Astrocyte (in vitro differentiated cells and primary cell): ENCODE results near the gene PFDN2. TPM values are rescaled to one million over a fixed set of nuclear protein-coding genes. Genes with fewer than 3 reads are reported as not detected.

Source experiments
- DNase-seq: peaks from one replicate; pipeline ENCODE4 v3.0.0-alpha.2; 2010; ENCODE audit warnings: low read depth
- FAIRE-seq: peaks from 2 replicates; lab custom pipeline; 2011; peaks lifted over from hg19 to GRCh38; lab: Jason Lieb, UNC
- H2AFZ ChIP-seq: 2 replicates; pipeline ENCODE4 v1.6.0; 2012; ENCODE audit warnings: low read depth, low read length, inconsistent platforms
- H3K27ac ChIP-seq: 2 replicates; pipeline ENCODE4 v1.5.1; 2011; ENCODE audit warnings: low read depth, low read length, inconsistent platforms
- H3K27me3 ChIP-seq: 2 replicates; pipeline ENCODE4 v1.6.0; 2011; ENCODE audit warnings: low read length, inconsistent platforms; ENCODE audit not compliant: insufficient read depth
- H3K36me3 ChIP-seq: 2 replicates; pipeline ENCODE4 v1.5.1; 2011; ENCODE audit warnings: low read length, inconsistent platforms; ENCODE audit not compliant: insufficient read depth
- H3K4me1 ChIP-seq: 2 replicates; pipeline ENCODE4 v1.5.1; 2011; ENCODE audit warnings: low read length, inconsistent platforms; ENCODE audit not compliant: insufficient read depth
- H3K4me2 ChIP-seq: 2 replicates; pipeline ENCODE4 v1.6.0; 2012; ENCODE audit warnings: low read length, inconsistent platforms
- H3K4me3 ChIP-seq: 2 replicates; pipeline ENCODE4 v1.5.1; 2011; ENCODE audit warnings: low read depth, mild to moderate bottlenecking, low read length, inconsistent platforms; ENCODE audit not compliant: insufficient read depth
- H3K79me2 ChIP-seq: 2 replicates; pipeline ENCODE4 v1.6.0; 2012; ENCODE audit warnings: mild to moderate bottlenecking, low read length, inconsistent platforms; ENCODE audit not compliant: insufficient read depth
- H3K9ac ChIP-seq: 2 replicates; pipeline ENCODE4 v1.6.0; 2012; ENCODE audit warnings: mild to moderate bottlenecking, low read length, inconsistent platforms
- H3K9me3 ChIP-seq: 2 replicates; pipeline ENCODE4 v1.5.1; 2012; ENCODE audit warnings: low read depth, mild to moderate bottlenecking, low read length, inconsistent platforms; ENCODE audit not compliant: insufficient read depth
- H4K20me1 ChIP-seq: 2 replicates; pipeline ENCODE4 v1.6.0; 2012; ENCODE audit warnings: low read length, inconsistent platforms; ENCODE audit not compliant: insufficient read depth
- H3K27ac Mint-ChIP-seq: one replicate; pipeline ENCODE4 v1.8.0; 2021; ENCODE audit warnings: mild to moderate bottlenecking, mixed read lengths; ENCODE audit not compliant: unreplicated experiment
- H3K27me3 Mint-ChIP-seq: one replicate; pipeline ENCODE4 v1.8.0; 2021; ENCODE audit warnings: low read depth, mixed read lengths; ENCODE audit not compliant: unreplicated experiment
- H3K36me3 Mint-ChIP-seq: one replicate; pipeline ENCODE4 v1.8.0; 2021; ENCODE audit warnings: low read depth, mixed read lengths; ENCODE audit not compliant: unreplicated experiment
- H3K4me1 Mint-ChIP-seq: one replicate; pipeline ENCODE4 v1.8.0; 2021; ENCODE audit warnings: low read depth, mixed read lengths; ENCODE audit not compliant: unreplicated experiment
- H3K4me3 Mint-ChIP-seq: one replicate; pipeline ENCODE4 v1.8.0; 2021; ENCODE audit warnings: mild to moderate bottlenecking, moderate library complexity, mixed read lengths; ENCODE audit not compliant: unreplicated experiment
- H3K9me3 Mint-ChIP-seq: one replicate; pipeline ENCODE4 v1.8.0; 2021; ENCODE audit warnings: mild to moderate bottlenecking, mixed read lengths; ENCODE audit not compliant: unreplicated experiment
- EZH2 ChIP-seq: IDR thresholded peaks from 2 replicates; pipeline ENCODE4 v1.6.1; 2012; ENCODE audit warnings: mild to moderate bottlenecking, low read length, inconsistent platforms; ENCODE audit not compliant: insufficient read depth
- total RNA-seq: library from RNA; stranded (reverse); gene quantifications from 2 replicates; pipeline ENCODE4 v1.2.1, GENCODE V29; 2021
- TF ChIP-seq, protein P1 (sequence below): IDR thresholded peaks from 2 replicates; pipeline ENCODE4 v1.5.1; 2011; ENCODE audit warnings: low read depth, mild to moderate bottlenecking, inconsistent platforms, low read length, moderate library complexity; ENCODE audit not compliant: insufficient read depth

PFDN2 gene
- total RNA-seq, 1 donor from 2014 or later: 111 TPM

DNA sequence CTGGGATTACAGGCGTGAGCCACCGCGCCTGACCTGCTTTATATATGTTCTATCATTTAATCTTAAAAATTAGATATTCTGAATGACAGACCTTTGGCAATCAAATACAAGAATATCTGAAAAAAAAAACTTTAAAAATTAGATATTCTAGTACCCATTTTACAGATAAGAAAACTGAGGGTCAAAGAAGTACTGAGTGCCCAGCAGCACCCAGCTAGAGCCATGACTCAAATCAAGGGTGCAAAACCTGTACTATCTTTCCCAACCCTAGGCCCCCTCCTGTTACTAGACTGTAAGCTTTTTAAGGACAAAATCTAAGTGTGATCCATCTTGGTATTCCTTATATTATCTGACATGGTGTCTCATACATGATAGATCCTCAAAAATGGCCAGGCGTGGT is 56.4 kb downstream of the PFDN2 start:
- Mint-ChIP-seq H3K4me3 (no peak overlapping the region), H3K27ac (no peak overlapping the region), H3K9me3 (no peaks in the 10 kb centered on the region), H3K27me3 (peaks cover 11% of the 10 kb centered on the region), H3K36me3 (no peaks in the 10 kb centered on the region), H3K4me1 (no peaks in the 10 kb centered on the region)
- Histone ChIP-seq H4K20me1 (no peaks in the 10 kb centered on the region), H2AFZ (no peak overlapping the region), H3K9ac (no peak overlapping the region), H3K4me2 (no peak overlapping the region), H3K4me3 (no peak overlapping the region), H3K79me2 (no peaks in the 10 kb centered on the region), H3K9me3 (no peaks in the 10 kb centered on the region), H3K27me3 (no peaks in the 10 kb centered on the region), H3K36me3 (no peaks in the 10 kb centered on the region), H3K27ac (no peak overlapping the region), H3K4me1 (no peaks in the 10 kb centered on the region)
- TF ChIP-seq, protein P1, sequence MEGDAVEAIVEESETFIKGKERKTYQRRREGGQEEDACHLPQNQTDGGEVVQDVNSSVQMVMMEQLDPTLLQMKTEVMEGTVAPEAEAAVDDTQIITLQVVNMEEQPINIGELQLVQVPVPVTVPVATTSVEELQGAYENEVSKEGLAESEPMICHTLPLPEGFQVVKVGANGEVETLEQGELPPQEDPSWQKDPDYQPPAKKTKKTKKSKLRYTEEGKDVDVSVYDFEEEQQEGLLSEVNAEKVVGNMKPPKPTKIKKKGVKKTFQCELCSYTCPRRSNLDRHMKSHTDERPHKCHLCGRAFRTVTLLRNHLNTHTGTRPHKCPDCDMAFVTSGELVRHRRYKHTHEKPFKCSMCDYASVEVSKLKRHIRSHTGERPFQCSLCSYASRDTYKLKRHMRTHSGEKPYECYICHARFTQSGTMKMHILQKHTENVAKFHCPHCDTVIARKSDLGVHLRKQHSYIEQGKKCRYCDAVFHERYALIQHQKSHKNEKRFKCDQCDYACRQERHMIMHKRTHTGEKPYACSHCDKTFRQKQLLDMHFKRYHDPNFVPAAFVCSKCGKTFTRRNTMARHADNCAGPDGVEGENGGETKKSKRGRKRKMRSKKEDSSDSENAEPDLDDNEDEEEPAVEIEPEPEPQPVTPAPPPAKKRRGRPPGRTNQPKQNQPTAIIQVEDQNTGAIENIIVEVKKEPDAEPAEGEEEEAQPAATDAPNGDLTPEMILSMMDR: no peak
- TF ChIP-seq EZH2: no peak
- FAIRE-seq: no peak
- no peak for DNase-seq

DNA sequence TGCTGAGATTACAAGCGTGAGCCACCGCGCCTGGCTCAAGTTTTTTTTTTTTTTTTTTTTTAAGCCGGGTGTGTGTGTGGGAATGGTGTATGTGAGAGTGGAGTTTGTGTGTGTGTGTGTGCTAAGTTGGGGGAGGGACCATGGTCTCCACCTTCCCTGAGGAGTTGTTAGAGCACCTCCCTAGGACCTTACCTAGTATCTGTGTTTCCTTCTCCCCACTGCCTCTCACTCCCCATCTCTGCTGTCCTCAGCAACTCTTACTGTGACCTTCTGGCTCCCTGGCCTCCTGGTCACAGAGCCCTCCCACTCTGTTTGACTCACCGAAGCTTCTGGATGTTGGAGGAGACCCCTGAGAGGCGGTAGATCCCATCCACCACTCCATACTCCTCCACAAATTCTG is 58.5 kb downstream of the PFDN2 start:
- TF ChIP-seq, protein P1: no peak
- TF ChIP-seq EZH2: no peak
- H3K27me3 Mint-ChIP-seq: peaks cover 8% of the 10 kb centered on the region
- no peak overlapping the region for H3K27ac Mint-ChIP-seq
- Histone ChIP-seq H3K36me3 (no peaks in the 10 kb centered on the region), H3K4me3 (no peak overlapping the region), H3K4me1 (no peaks in the 10 kb centered on the region), H4K20me1 (no peaks in the 10 kb centered on the region), H3K9me3 (no peaks in the 10 kb centered on the region), H3K9ac (no peak overlapping the region), H3K4me2 (no peak overlapping the region), H3K79me2 (no peaks in the 10 kb centered on the region), H3K27ac (no peak overlapping the region), H2AFZ (no peak overlapping the region), H3K27me3 (no peaks in the 10 kb centered on the region)
- H3K4me3 Mint-ChIP-seq: no peak overlapping the region
- FAIRE-seq: no peak
- no peaks in the 10 kb centered on the region for H3K36me3 Mint-ChIP-seq
- no peak for DNase-seq
- H3K4me1 Mint-ChIP-seq: no peaks in the 10 kb centered on the region
- H3K9me3 Mint-ChIP-seq: peaks cover 1% of the 10 kb centered on the region

DNA sequence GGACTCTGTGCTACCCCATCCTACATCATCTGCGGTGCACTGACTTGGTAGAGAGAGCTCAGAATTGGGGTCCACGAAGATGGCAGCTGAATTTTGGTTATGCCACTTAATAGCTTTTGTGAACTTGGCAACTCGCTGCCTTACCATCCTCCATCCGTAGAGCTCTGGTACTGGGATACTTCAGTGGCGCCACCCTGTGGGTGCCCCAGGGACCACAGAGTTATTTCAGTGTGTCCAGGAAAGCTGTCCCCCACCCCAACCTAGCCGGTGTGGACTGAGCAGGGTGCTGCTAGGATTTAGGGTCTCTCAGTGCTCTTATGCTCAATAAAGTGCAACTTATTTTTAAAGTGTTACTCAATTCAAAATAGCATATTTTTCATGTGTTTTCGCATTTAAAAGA is 63.0 kb downstream of the PFDN2 start:
- H3K36me3 ChIP-seq: no peaks in the 10 kb centered on the region
- no peaks in the 10 kb centered on the region for H4K20me1 ChIP-seq
- no peak overlapping the region for H3K9ac ChIP-seq
- FAIRE-seq: no peak
- H3K4me3 ChIP-seq: no peak overlapping the region
- H3K4me2 ChIP-seq: no peak overlapping the region
- no peak overlapping the region for H2AFZ ChIP-seq
- Mint-ChIP-seq H3K36me3 (peaks cover 2% of the 10 kb centered on the region), H3K9me3 (peaks cover 9% of the 10 kb centered on the region), H3K4me1 (no peaks in the 10 kb centered on the region), H3K27me3 (no peaks in the 10 kb centered on the region), H3K27ac (no peak overlapping the region), H3K4me3 (no peak overlapping the region)
- H3K4me1 ChIP-seq: peaks cover 3% of the 10 kb centered on the region
- TF ChIP-seq, protein P1: no peak
- no peak for TF ChIP-seq EZH2
- DNase-seq: no peak
- H3K27me3 ChIP-seq: no peaks in the 10 kb centered on the region
- H3K79me2 ChIP-seq: no peaks in the 10 kb centered on the region
- H3K27ac ChIP-seq: no peak overlapping the region
- no peaks in the 10 kb centered on the region for H3K9me3 ChIP-seq
